Measurements from ENCODE around the gene SV2C. TPM values are rescaled to one million over a fixed set of nuclear protein-coding genes. Genes with fewer than 3 reads are reported as not detected.

Gene SV2C
- total and polyA plus RNA-seq, 2 of the 13 experiments (the other 11 are each of a cell fraction or from before 2014, with no cell fraction given), result not detected

DNA sequence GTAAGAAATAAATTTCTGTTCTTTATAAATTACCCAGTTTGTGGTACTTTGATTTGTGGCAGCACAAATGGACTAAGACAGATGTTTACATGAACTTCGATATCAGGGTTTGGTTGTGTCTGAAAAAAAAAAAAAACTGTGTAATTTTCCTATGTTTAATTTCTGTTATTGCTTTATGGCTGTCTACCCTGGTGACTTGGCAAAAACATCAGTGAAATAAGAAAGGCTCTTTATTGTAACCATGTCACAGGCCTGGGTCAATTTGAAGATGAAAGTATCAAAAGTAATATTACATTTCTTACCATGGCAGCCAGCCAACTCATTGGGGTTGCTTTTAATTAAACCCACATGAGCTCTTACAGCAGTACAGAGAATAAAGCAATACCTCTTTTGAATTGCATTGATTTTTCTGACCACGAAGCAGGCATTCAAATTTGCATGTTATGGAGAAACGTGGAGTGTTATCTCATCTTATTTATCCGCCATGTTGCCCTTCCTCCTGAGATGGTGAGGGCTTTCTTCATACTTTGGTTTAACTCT, 20.6 kb upstream of the SV2C start:
- Histone ChIP-seq H2AFZ (ENCODE audit: low read length) (no peak overlapping the region), H3K4me1 (ENCODE audit: insufficient read depth, low read length) (no peaks in the 10 kb centered on the region), H3K4me2 (ENCODE audit: low read depth, low read length) (no peak overlapping the region), H3K9me3 (ENCODE audit: low read length) (no peaks in the 10 kb centered on the region), H4K20me1 (ENCODE audit: insufficient read depth, low read length) (no peaks in the 10 kb centered on the region), H3K9ac (ENCODE audit: insufficient read depth, low read depth, low read length) (no peak overlapping the region), H3K27me3 (ENCODE audit: control insufficient read depth in 1 of 2, insufficient read depth in 2 of 2, low read length in 2 of 2) (no peaks in the 10 kb centered on the region), H3K4me3 (replicated peaks in 1 of 3; ENCODE audit: insufficient read depth in 1 of 3, low read depth in 2 of 3, low read length in 3 of 3) (no peak overlapping the region), H3K27ac (ENCODE audit: extremely low read length, insufficient read depth, low read length) (no peak overlapping the region), H3K36me3 (replicated peaks in 1 of 2; ENCODE audit: control insufficient read depth in 1 of 2, insufficient read depth in 2 of 2, low read length in 2 of 2) (no peaks in the 10 kb centered on the region), H3K79me2 (ENCODE audit: insufficient read depth, low read length) (no peaks in the 10 kb centered on the region)
- FAIRE-seq (no peak), ATAC-seq (no peak), DNase-seq (ENCODE audit: low spot score) (no peak)
- POLR2A ChIA-PET, result no interaction called here
- intact Hi-C loops (cut with micrococcal nuclease; ENCODE audit: unreplicated experiment) (no loop called here), in situ Hi-C loops (cut with HindIII; ENCODE audit: extremely low pct_ligation_motif_present, low pct_unique_long_range_greater_than_20kb) (no loop called here)
- BruUV-seq (replicated peaks), result no TSS peak
- 11% methylated on average over 4 of the region's 4 CpGs for WGBS (ENCODE audit: low lambda C conversion rate)
- CTCF ChIA-PET (ENCODE audit: low intra/inter-chr PET ratio, low total read pairs), result no interaction called here
- TF ChIP-seq SOX5 (CRISPR knock-in tag; IDR thresholded peaks at IDR 0.05; ENCODE audit: borderline replicate concordance) (no peak), NFE2L1 (CRISPR knock-in tag; IDR thresholded peaks at IDR 0.05; ENCODE audit: borderline replicate concordance) (no peak), KLF6 (CRISPR knock-in tag; IDR thresholded peaks at IDR 0.05) (no peak), POGZ (CRISPR knock-in tag; IDR thresholded peaks at IDR 0.05) (no peak)

DNA sequence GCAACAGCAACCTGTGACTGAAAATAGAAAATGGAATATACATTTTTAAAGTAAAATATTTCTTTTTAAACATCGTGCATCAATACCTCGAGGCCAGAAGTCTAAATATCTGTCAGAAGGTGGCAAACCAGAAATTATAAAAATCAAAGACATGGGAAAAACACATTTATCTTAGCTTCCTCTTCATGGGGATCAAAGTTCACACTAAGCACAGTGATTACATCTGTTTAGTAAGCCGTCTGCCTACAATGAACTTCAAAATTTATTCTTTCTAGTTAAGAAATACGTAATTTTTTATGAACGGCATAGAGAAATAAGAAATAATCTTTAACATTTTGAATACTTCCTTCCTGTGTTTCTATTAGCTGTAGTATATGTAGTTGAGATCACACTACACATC, 17.9 kb upstream of the SV2C start:
- ATAC-seq (no peak), DNase-seq (ENCODE audit: low spot score) (no peak), FAIRE-seq (no peak)
- in situ Hi-C loops (cut with HindIII; ENCODE audit: extremely low pct_ligation_motif_present, low pct_unique_long_range_greater_than_20kb), result no loop called here
- intact Hi-C loops (cut with micrococcal nuclease; ENCODE audit: unreplicated experiment), result no loop called here
- BruUV-seq (replicated peaks), result no TSS peak
- ChIA-PET CTCF (ENCODE audit: low intra/inter-chr PET ratio, low total read pairs) (no interaction called here), POLR2A (no interaction called here)
- no peaks in the 10 kb centered on the region for H4K20me1 ChIP-seq (ENCODE audit: insufficient read depth, low read length)
- no peaks in the 10 kb centered on the region for H3K4me1 ChIP-seq (ENCODE audit: insufficient read depth, low read length)
- no peak overlapping the region for H3K27ac ChIP-seq (ENCODE audit: extremely low read length, insufficient read depth, low read length)
- no peaks in the 10 kb centered on the region for H3K79me2 ChIP-seq (ENCODE audit: insufficient read depth, low read length)
- no peak overlapping the region for H3K9ac ChIP-seq (ENCODE audit: insufficient read depth, low read depth, low read length)
- no peak overlapping the region for H3K4me3 ChIP-seq (replicated peaks in 1 of 3; ENCODE audit: insufficient read depth in 1 of 3, low read depth in 2 of 3, low read length in 3 of 3)
- 3% methylated on average over 5 of the region's 5 CpGs for WGBS (ENCODE audit: low lambda C conversion rate)
- H3K4me2 ChIP-seq (ENCODE audit: low read depth, low read length), result no peak overlapping the region
- no peak overlapping the region for H2AFZ ChIP-seq (ENCODE audit: low read length)
- H3K27me3 ChIP-seq (ENCODE audit: control insufficient read depth in 1 of 2, insufficient read depth in 2 of 2, low read length in 2 of 2), result no peaks in the 10 kb centered on the region; a peak in 1 of 5 replicates
- H3K9me3 ChIP-seq (ENCODE audit: low read length), result no peaks in the 10 kb centered on the region
- H3K36me3 ChIP-seq (replicated peaks in 1 of 2; ENCODE audit: control insufficient read depth in 1 of 2, insufficient read depth in 2 of 2, low read length in 2 of 2), result no peaks in the 10 kb centered on the region
- TF ChIP-seq CBX2 (IDR thresholded peaks at IDR 0.05; ENCODE audit: low read depth, low read length) (no peak), CBX2 (CRISPR knock-in tag; IDR thresholded peaks at IDR 0.05; ENCODE audit: low read depth) (no peak), XRCC5 (optimal IDR thresholded peaks at IDR 0.05; ENCODE audit: low read length) (no peak), TEAD3 (CRISPR knock-in tag; optimal IDR thresholded peaks at IDR 0.05; ENCODE audit: borderline replicate concordance) (no peak), ZNF30 (CRISPR knock-in tag; IDR thresholded peaks at IDR 0.05) (no peak), ZNF652 (CRISPR knock-in tag; IDR thresholded peaks at IDR 0.05; ENCODE audit: borderline replicate concordance, low read depth) (no peak), ARID2 (CRISPR knock-in tag; IDR thresholded peaks at IDR 0.05; ENCODE audit: borderline replicate concordance) (no peak), POLR2A (IDR thresholded peaks at IDR 0.05; ENCODE audit: insufficient read depth in 1 of 2, low read depth in 2 of 2, low read length in 2 of 2) (no peak), RCOR2 (CRISPR knock-in tag; IDR thresholded peaks at IDR 0.05) (no peak), ZNF225 (CRISPR knock-in tag; IDR thresholded peaks at IDR 0.05) (no peak)
- TF ChIP-seq, protein P1, sequence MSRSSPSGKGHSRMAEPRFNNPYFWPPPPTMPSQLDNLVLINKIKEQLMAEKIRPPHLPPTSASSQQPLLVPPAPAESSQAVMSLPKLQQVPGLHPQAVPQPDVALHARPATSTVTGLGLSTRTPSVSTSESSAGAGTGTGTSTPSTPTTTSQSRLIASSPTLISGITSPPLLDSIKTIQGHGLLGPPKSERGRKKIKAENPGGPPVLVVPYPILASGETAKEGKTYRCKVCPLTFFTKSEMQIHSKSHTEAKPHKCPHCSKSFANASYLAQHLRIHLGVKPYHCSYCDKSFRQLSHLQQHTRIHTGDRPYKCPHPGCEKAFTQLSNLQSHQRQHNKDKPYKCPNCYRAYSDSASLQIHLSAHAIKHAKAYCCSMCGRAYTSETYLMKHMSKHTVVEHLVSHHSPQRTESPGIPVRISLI (CRISPR knock-in tag; IDR thresholded peaks at IDR 0.05; ENCODE audit: borderline replicate concordance), result no peak
- TF ChIP-seq, protein P2, sequence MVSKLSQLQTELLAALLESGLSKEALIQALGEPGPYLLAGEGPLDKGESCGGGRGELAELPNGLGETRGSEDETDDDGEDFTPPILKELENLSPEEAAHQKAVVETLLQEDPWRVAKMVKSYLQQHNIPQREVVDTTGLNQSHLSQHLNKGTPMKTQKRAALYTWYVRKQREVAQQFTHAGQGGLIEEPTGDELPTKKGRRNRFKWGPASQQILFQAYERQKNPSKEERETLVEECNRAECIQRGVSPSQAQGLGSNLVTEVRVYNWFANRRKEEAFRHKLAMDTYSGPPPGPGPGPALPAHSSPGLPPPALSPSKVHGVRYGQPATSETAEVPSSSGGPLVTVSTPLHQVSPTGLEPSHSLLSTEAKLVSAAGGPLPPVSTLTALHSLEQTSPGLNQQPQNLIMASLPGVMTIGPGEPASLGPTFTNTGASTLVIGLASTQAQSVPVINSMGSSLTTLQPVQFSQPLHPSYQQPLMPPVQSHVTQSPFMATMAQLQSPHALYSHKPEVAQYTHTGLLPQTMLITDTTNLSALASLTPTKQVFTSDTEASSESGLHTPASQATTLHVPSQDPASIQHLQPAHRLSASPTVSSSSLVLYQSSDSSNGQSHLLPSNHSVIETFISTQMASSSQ (IDR thresholded peaks at IDR 0.05; ENCODE audit: low read depth), result no peak
- TF ChIP-seq, protein P2 (CRISPR knock-in tag; IDR thresholded peaks at IDR 0.05; ENCODE audit: borderline replicate concordance), result no peak
